ENCODE measurements around the gene CCDC192.

Gene CCDC192

DNA sequence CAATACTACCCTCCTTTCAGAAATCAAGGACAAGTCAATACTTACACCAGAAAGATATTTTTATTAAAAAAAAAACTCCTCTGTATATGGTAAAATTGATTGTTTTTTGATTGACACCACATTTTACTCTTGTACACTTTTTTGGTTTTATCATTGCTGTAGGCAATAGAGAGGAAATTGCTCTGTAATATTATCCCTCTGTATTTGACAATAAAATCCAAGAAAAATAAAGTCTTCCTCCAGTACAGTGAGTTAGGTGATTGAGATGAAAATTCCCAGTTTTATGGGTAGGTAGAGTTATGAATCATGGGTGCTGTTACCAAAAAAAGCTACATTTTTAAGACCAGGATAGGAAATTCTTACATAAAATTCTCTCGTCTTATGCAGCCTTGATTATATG is 22.6 kb upstream of the CCDC192 start:
- no peak for ATAC-seq
- TF ChIP-seq CSDC2 (CRISPR knock-in tag; IDR thresholded peaks at IDR 0.05) (no peak), ZFP3 (CRISPR knock-in tag; IDR thresholded peaks at IDR 0.05) (no peak), BACH2 (CRISPR knock-in tag; IDR thresholded peaks at IDR 0.05; ENCODE audit: borderline replicate concordance) (no peak), ZNF565 (CRISPR knock-in tag; conservative IDR thresholded peaks at IDR 0.05; ENCODE audit: low read depth) (no peak), ZC3H10 (CRISPR knock-in tag; IDR thresholded peaks at IDR 0.05) (no peak), ZNF70 (CRISPR knock-in tag; IDR thresholded peaks at IDR 0.05) (no peak), PPARA (CRISPR knock-in tag; IDR thresholded peaks at IDR 0.05; ENCODE audit: borderline replicate concordance) (no peak)
- TF ChIP-seq, protein P1, sequence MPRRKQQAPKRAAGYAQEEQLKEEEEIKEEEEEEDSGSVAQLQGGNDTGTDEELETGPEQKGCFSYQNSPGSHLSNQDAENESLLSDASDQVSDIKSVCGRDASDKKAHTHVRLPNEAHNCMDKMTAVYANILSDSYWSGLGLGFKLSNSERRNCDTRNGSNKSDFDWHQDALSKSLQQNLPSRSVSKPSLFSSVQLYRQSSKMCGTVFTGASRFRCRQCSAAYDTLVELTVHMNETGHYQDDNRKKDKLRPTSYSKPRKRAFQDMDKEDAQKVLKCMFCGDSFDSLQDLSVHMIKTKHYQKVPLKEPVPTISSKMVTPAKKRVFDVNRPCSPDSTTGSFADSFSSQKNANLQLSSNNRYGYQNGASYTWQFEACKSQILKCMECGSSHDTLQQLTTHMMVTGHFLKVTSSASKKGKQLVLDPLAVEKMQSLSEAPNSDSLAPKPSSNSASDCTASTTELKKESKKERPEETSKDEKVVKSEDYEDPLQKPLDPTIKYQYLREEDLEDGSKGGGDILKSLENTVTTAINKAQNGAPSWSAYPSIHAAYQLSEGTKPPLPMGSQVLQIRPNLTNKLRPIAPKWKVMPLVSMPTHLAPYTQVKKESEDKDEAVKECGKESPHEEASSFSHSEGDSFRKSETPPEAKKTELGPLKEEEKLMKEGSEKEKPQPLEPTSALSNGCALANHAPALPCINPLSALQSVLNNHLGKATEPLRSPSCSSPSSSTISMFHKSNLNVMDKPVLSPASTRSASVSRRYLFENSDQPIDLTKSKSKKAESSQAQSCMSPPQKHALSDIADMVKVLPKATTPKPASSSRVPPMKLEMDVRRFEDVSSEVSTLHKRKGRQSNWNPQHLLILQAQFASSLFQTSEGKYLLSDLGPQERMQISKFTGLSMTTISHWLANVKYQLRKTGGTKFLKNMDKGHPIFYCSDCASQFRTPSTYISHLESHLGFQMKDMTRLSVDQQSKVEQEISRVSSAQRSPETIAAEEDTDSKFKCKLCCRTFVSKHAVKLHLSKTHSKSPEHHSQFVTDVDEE (CRISPR knock-in tag; IDR thresholded peaks at IDR 0.05) = no peak
- TF ChIP-seq, protein P2, sequence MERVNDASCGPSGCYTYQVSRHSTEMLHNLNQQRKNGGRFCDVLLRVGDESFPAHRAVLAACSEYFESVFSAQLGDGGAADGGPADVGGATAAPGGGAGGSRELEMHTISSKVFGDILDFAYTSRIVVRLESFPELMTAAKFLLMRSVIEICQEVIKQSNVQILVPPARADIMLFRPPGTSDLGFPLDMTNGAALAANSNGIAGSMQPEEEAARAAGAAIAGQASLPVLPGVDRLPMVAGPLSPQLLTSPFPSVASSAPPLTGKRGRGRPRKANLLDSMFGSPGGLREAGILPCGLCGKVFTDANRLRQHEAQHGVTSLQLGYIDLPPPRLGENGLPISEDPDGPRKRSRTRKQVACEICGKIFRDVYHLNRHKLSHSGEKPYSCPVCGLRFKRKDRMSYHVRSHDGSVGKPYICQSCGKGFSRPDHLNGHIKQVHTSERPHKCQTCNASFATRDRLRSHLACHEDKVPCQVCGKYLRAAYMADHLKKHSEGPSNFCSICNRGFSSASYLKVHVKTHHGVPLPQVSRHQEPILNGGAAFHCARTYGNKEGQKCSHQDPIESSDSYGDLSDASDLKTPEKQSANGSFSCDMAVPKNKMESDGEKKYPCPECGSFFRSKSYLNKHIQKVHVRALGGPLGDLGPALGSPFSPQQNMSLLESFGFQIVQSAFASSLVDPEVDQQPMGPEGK (CRISPR knock-in tag; IDR thresholded peaks at IDR 0.05; ENCODE audit: borderline replicate concordance) = no peak
- TF ChIP-seq, protein P3, sequence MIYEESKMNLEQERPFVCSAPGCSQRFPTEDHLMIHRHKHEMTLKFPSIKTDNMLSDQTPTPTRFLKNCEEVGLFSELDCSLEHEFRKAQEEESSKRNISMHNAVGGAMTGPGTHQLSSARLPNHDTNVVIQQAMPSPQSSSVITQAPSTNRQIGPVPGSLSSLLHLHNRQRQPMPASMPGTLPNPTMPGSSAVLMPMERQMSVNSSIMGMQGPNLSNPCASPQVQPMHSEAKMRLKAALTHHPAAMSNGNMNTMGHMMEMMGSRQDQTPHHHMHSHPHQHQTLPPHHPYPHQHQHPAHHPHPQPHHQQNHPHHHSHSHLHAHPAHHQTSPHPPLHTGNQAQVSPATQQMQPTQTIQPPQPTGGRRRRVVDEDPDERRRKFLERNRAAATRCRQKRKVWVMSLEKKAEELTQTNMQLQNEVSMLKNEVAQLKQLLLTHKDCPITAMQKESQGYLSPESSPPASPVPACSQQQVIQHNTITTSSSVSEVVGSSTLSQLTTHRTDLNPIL (CRISPR knock-in tag; IDR thresholded peaks at IDR 0.05; ENCODE audit: low read depth) = no peak

GRCh38 chr5:127683008-127683407 is 20.2 kb upstream of the CCDC192 start:
- no peak for ATAC-seq
- TF ChIP-seq, protein P3 (CRISPR knock-in tag; IDR thresholded peaks at IDR 0.05; ENCODE audit: low read depth) = no peak
- no peak for TF ChIP-seq ARNTL (CRISPR knock-in tag; IDR thresholded peaks at IDR 0.05; ENCODE audit: borderline replicate concordance, low read depth)
- no peak for TF ChIP-seq RARB (CRISPR knock-in tag; IDR thresholded peaks at IDR 0.05)
- no peak for TF ChIP-seq GLIS3 (CRISPR knock-in tag; IDR thresholded peaks at IDR 0.05)
- no peak for TF ChIP-seq ZNF565 (CRISPR knock-in tag; conservative IDR thresholded peaks at IDR 0.05; ENCODE audit: low read depth)
- no peak for TF ChIP-seq ZFP30 (CRISPR knock-in tag; IDR thresholded peaks at IDR 0.05)
- TF ChIP-seq ZNF8 (CRISPR knock-in tag; IDR thresholded peaks at IDR 0.05) = no peak

GRCh38 chr5:127684726-127685467 is 18.3 kb upstream of the CCDC192 start:
- ATAC-seq = no peak
- TF ChIP-seq ZC3H10 (CRISPR knock-in tag; IDR thresholded peaks at IDR 0.05) (no peak), PPARA (CRISPR knock-in tag; IDR thresholded peaks at IDR 0.05; ENCODE audit: borderline replicate concordance) (no peak), CSDC2 (CRISPR knock-in tag; IDR thresholded peaks at IDR 0.05) (no peak), CSRNP3 (CRISPR knock-in tag; IDR thresholded peaks at IDR 0.05) (no peak), ZFP3 (CRISPR knock-in tag; IDR thresholded peaks at IDR 0.05) (no peak), ZNF565 (CRISPR knock-in tag; conservative IDR thresholded peaks at IDR 0.05; ENCODE audit: low read depth) (no peak), ESRRG (CRISPR knock-in tag; IDR thresholded peaks at IDR 0.05) (no peak), ZFP30 (CRISPR knock-in tag; IDR thresholded peaks at IDR 0.05) (no peak), SNAI2 (CRISPR knock-in tag; IDR thresholded peaks at IDR 0.05) (no peak), OSR1 (CRISPR knock-in tag; IDR thresholded peaks at IDR 0.05) (no peak), ZNF8 (CRISPR knock-in tag; IDR thresholded peaks at IDR 0.05) (no peak), ISL1 (CRISPR knock-in tag; IDR thresholded peaks at IDR 0.05) (no peak)
- TF ChIP-seq, protein P2 (CRISPR knock-in tag; IDR thresholded peaks at IDR 0.05; ENCODE audit: borderline replicate concordance) = no peak

Data from SK-N-SH treated with all-trans-retinoic acid at 6 μM for 48 hours (cell line).